Measurements from ENCODE around the gene FTO. TPM values are rescaled to one million over a fixed set of nuclear protein-coding genes. Genes with fewer than 3 reads are reported as not detected.

Gene FTO
- total and polyA plus RNA-seq, 2 of the 13 experiments (the other 11 are each of a cell fraction or from before 2014, with no cell fraction given) = 41.6 to 55.8 TPM

GRCh38 chr16:54176376-54176901 is 472.5 kb downstream of the FTO start (continued):
- TF ChIP-seq NR2C2 (CRISPR knock-in tag; IDR thresholded peaks at IDR 0.05; ENCODE audit: borderline replicate concordance) (peak; percentile 89), GATAD1 (CRISPR knock-in tag; IDR thresholded peaks at IDR 0.05) (peak; percentile 60; the same call in 1 of the 2 replicates), ONECUT2 (CRISPR knock-in tag; IDR thresholded peaks at IDR 0.05) (peak; percentile 76), PREB (CRISPR knock-in tag; IDR thresholded peaks at IDR 0.05) (no peak), ZNF709 (CRISPR knock-in tag; IDR thresholded peaks at IDR 0.05) (peak; percentile 75; the same call in 1 of the 2 replicates), EEA1 (CRISPR knock-in tag; IDR thresholded peaks at IDR 0.05; ENCODE audit: borderline replicate concordance) (no peak), ZNF281 (CRISPR knock-in tag; IDR thresholded peaks at IDR 0.05; ENCODE audit: borderline replicate concordance) (peak; percentile 94), SKI (IDR thresholded peaks at IDR 0.05; ENCODE audit: partially characterized antibody) (peak; percentile 94), TOE1 (CRISPR knock-in tag; IDR thresholded peaks at IDR 0.05) (no peak; the same call in 1 of the 2 replicates), ZBTB44 (CRISPR knock-in tag; IDR thresholded peaks at IDR 0.05) (peak; percentile 53; the same call in 1 of the 2 replicates), ZNF430 (CRISPR knock-in tag; IDR thresholded peaks at IDR 0.05) (peak; percentile 92), GPN1 (CRISPR knock-in tag; IDR thresholded peaks at IDR 0.05; ENCODE audit: borderline replicate concordance) (no peak), ZNF879 (CRISPR knock-in tag; IDR thresholded peaks at IDR 0.05) (no peak), ZNF749 (CRISPR knock-in tag; IDR thresholded peaks at IDR 0.05; ENCODE audit: borderline replicate concordance) (no peak; the same call in 1 of the 2 replicates), BRF2 (CRISPR knock-in tag; IDR thresholded peaks at IDR 0.05) (peak; percentile 87), FOXO4 (CRISPR knock-in tag; conservative IDR thresholded peaks at IDR 0.05) (0 out of 2 replicates have a peak, but pooled peaks have one; percentile 24), HOXA3 (CRISPR knock-in tag; IDR thresholded peaks at IDR 0.05) (peak; percentile 94), ZNF296 (CRISPR knock-in tag; conservative IDR thresholded peaks at IDR 0.05) (no peak; the same call in 1 of the 2 replicates), ZNF496 (CRISPR knock-in tag; IDR thresholded peaks at IDR 0.05; ENCODE audit: insufficient replicate concordance) (no peak), MBD4 (IDR thresholded peaks at IDR 0.05; ENCODE audit: borderline replicate concordance, low read length) (peak; percentile 91), ZNF766 (CRISPR knock-in tag; IDR thresholded peaks at IDR 0.05; ENCODE audit: borderline replicate concordance) (peak; percentile 94; the same call in 1 of the 2 replicates), HHEX (CRISPR knock-in tag; IDR thresholded peaks at IDR 0.05) (peak; percentile 72), ZNF567 (CRISPR knock-in tag; IDR thresholded peaks at IDR 0.05; ENCODE audit: borderline replicate concordance) (no peak)
